BJ (cell line): ENCODE data around the gene CLSTN2. TPM values are rescaled to one million over a fixed set of nuclear protein-coding genes. Genes with fewer than 3 reads are reported as not detected.
A peak's percentile ranks its signal among the peaks of the same experiment; 100 is the strongest.

Experiments
- CTCF ChIA-PET: fragments of 350-600 bp; formaldehyde crosslinking; extraction: SDS; loops from one replicate; lab custom pipeline; 2021; ENCODE audit warnings: antibody characterized with exemption, inconsistent platforms; lab: Yijun Ruan, JAX
- POLR2A ChIA-PET: fragments of 300-600 bp; sonication (Branson Sonifier 250); formaldehyde crosslinking; extraction: SDS; loops from one replicate; lab custom pipeline; 2021; ENCODE audit warnings: antibody characterized with exemption; lab: Charles Lee
- DNase-seq: peaks from one replicate; pipeline ENCODE4 v3.0.0-alpha.2; 2011; ENCODE audit warnings: low read depth
- H3K27me3 ChIP-seq: 2 replicates; pipeline ENCODE4 v1.6.0; 2011; ENCODE audit warnings: low read length; ENCODE audit not compliant: control insufficient read depth, insufficient read depth
- H3K36me3 ChIP-seq: 2 replicates; pipeline ENCODE4 v1.5.1; 2011; ENCODE audit warnings: low read length; ENCODE audit not compliant: control insufficient read depth, insufficient read depth
- H3K4me3 ChIP-seq: 2 replicates; pipeline ENCODE4 v1.5.1; 2011; ENCODE audit warnings: low read depth, mild to moderate bottlenecking, control low read depth, low read length
- CTCF ChIP-seq: IDR thresholded peaks from 2 replicates; pipeline ENCODE4 v1.5.1; 2011; ENCODE audit warnings: low read depth, mild to moderate bottlenecking, control low read depth, inconsistent platforms, low read length, moderate library complexity; ENCODE audit not compliant: insufficient read depth
- polyA plus RNA-seq: library from polyadenylated mRNA; depleted of rRNA; stranded (reverse); fragments of >200 nt; gene quantifications from 2 replicates; pipeline ENCODE4 v1.2.3, GENCODE V29; 2011

Gene CLSTN2
- polyA plus RNA-seq, 1 experiment: 1.8 TPM

DNA sequence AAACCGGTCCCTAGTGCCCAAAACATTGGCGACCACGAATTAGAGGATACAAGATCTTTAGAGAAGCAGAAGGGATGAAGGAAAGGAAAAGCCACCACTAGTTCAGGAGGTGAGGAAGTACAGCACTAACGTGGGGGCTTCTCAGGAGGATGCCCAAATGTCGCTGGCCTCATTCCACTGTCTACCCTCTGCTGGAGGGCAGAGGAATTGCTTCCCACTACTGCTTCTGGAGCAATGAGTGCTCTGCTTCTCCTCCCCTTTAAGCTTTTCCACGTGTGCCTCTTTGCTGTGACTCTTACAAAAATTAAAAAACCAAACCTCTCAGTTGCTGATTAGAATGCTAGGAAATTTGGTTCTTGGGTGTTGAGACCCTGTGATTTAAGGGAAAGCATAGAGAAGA lies 281.3 kb downstream of the CLSTN2 start:
- Histone ChIP-seq H3K36me3 (no peaks in the 10 kb centered on the region), H3K4me3 (no peak overlapping the region), H3K27me3 (no peaks in the 10 kb centered on the region)
- ChIA-PET POLR2A (no interaction called here), CTCF (no interaction called here)
- no peak for DNase-seq
- peak; percentile 31; the same call in 1 of the 2 replicates for TF ChIP-seq CTCF

DNA sequence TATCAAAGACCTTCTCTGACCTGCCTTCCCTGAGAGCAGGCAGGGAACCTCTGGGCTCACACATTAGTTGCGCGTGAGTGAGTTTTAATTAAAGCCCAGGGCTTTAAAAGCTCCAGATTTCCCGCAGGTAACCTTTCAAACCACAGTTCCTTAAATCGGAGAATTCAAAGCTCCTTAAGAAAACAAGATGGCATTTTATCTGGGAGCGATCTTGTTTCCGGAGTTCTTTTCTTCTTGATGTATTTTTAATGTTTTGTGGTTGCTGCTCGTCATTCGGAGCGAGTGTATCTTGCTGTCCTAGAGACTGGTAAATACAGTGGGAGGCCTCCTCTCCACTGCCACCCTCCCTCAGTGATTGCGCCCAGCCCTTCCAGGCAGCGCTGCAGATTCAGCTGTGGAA lies 284.3 kb downstream of the CLSTN2 start:
- CTCF ChIA-PET: no interaction called here
- Histone ChIP-seq H3K4me3 (no peak overlapping the region), H3K27me3 (no peaks in the 10 kb centered on the region), H3K36me3 (no peaks in the 10 kb centered on the region)
- POLR2A ChIA-PET: no interaction called here
- TF ChIP-seq CTCF: no peak
- no peak for DNase-seq

GRCh38 chr3:140219923-140220452 lies 285.0 kb downstream of the CLSTN2 start:
- TF ChIP-seq CTCF: no peak
- H3K36me3 ChIP-seq: no peaks in the 10 kb centered on the region
- no peak overlapping the region for H3K4me3 ChIP-seq
- POLR2A ChIA-PET: no interaction called here
- no peak for DNase-seq
- CTCF ChIA-PET: no interaction called here
- no peaks in the 10 kb centered on the region for H3K27me3 ChIP-seq

- TF ChIP-seq CTCF: no peak
- CTCF ChIA-PET: no interaction called here
- Histone ChIP-seq H3K4me3 (no peak overlapping the region), H3K36me3 (no peaks in the 10 kb centered on the region), H3K27me3 (no peaks in the 10 kb centered on the region)
- no peak for DNase-seq
- POLR2A ChIA-PET: no interaction called here
Observed at GRCh38 chr3:140223197-140223596, 288.2 kb downstream of the CLSTN2 start.

- Histone ChIP-seq H3K27me3 (no peaks in the 10 kb centered on the region), H3K4me3 (no peak overlapping the region), H3K36me3 (no peaks in the 10 kb centered on the region)
- ChIA-PET POLR2A (no interaction called here), CTCF (no interaction called here)
- no peak for DNase-seq
- no peak for TF ChIP-seq CTCF
Observed at GRCh38 chr3:140223631-140224030, 288.6 kb downstream of the CLSTN2 start.
